ENCODE measurements around the gene CALR3.

DNA sequence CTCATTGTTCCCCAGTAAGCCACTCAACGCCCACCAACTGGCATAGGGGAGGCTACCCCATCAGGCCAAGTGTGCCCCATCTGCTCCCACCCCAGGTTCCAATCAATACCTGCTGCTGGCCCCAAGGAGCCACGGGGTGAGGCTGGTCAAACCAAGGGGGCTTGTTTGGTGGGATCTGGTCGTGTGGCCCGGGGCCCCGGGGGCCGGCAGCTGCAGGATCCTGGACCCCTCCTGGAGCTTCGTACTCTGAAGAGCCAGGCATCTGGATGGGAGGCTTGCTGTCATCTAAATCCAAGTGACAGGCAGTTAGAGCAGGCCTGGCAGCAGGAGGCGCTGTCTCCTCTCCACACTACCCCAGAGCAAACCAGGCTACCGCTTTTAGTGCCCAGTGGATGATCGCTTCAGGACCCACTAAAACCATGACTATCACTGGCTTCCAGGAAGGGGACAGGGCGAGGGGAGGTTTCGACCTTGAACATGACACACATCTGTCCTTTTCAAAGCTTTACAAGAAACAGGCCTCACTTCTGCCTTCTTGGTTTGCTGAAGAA is 32.1 kb upstream of the CALR3 start:
- TF ChIP-seq, protein P1, sequence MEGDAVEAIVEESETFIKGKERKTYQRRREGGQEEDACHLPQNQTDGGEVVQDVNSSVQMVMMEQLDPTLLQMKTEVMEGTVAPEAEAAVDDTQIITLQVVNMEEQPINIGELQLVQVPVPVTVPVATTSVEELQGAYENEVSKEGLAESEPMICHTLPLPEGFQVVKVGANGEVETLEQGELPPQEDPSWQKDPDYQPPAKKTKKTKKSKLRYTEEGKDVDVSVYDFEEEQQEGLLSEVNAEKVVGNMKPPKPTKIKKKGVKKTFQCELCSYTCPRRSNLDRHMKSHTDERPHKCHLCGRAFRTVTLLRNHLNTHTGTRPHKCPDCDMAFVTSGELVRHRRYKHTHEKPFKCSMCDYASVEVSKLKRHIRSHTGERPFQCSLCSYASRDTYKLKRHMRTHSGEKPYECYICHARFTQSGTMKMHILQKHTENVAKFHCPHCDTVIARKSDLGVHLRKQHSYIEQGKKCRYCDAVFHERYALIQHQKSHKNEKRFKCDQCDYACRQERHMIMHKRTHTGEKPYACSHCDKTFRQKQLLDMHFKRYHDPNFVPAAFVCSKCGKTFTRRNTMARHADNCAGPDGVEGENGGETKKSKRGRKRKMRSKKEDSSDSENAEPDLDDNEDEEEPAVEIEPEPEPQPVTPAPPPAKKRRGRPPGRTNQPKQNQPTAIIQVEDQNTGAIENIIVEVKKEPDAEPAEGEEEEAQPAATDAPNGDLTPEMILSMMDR (IDR thresholded peaks at IDR 0.05), result no peak
- TF ChIP-seq POLR2A (IDR thresholded peaks at IDR 0.05) (no peak), POLR2AphosphoS5 (IDR thresholded peaks at IDR 0.05) (no peak)
